Hepatocyte (in vitro differentiated cells): ENCODE results near the gene POLR3K.

Experiments
- EZH2 ChIP-seq: fragments of 200-600 bp; sonication (generic); IDR thresholded peaks from 2 replicates; pipeline ENCODE4 v1.6.1; 2016; ENCODE audit warnings: antibody characterized with exemption, mild to moderate bottlenecking, borderline replicate concordance
- EZH2phosphoT487 ChIP-seq: fragments of 200-600 bp; sonication (generic); IDR thresholded peaks from one replicate; pipeline ENCODE4 v1.6.1; 2018; ENCODE audit warnings: antibody characterized with exemption, mild to moderate bottlenecking, low read depth, moderate library complexity; ENCODE audit not compliant: unreplicated experiment, severe bottlenecking
- TF ChIP-seq, protein P1 (sequence below): fragments of 200-600 bp; sonication (generic); IDR thresholded peaks from 2 replicates; pipeline ENCODE4 v1.5.1; 2016; ENCODE audit warnings: antibody characterized with exemption, mild to moderate bottlenecking; ENCODE audit not compliant: poor library complexity

GRCh38 chr16:58491-59439 is 5.4 kb upstream of the POLR3K start:
- TF ChIP-seq, protein P1, sequence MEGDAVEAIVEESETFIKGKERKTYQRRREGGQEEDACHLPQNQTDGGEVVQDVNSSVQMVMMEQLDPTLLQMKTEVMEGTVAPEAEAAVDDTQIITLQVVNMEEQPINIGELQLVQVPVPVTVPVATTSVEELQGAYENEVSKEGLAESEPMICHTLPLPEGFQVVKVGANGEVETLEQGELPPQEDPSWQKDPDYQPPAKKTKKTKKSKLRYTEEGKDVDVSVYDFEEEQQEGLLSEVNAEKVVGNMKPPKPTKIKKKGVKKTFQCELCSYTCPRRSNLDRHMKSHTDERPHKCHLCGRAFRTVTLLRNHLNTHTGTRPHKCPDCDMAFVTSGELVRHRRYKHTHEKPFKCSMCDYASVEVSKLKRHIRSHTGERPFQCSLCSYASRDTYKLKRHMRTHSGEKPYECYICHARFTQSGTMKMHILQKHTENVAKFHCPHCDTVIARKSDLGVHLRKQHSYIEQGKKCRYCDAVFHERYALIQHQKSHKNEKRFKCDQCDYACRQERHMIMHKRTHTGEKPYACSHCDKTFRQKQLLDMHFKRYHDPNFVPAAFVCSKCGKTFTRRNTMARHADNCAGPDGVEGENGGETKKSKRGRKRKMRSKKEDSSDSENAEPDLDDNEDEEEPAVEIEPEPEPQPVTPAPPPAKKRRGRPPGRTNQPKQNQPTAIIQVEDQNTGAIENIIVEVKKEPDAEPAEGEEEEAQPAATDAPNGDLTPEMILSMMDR, result no peak
- no peak for TF ChIP-seq EZH2
- TF ChIP-seq EZH2phosphoT487, result no peak
